Panc1 (cell line): ENCODE results near the gene ADGRV1.

ENCODE experiments used
- CTCF ChIP-seq: fragments of 450-650 bp; IDR thresholded peaks from 2 replicates; pipeline ENCODE4 v1.5.1; 2017; ENCODE audit warnings: mild to moderate bottlenecking
- POLR2AphosphoS5 ChIP-seq: IDR thresholded peaks from 2 replicates; pipeline ENCODE4 v1.6.1; 2012; ENCODE audit warnings: mild to moderate bottlenecking, low read depth, low read length, moderate library complexity
- TCF7L2 ChIP-seq: IDR thresholded peaks from 2 replicates; pipeline ENCODE4 v1.6.1; 2011; ENCODE audit warnings: mild to moderate bottlenecking, low read depth, low read length, inconsistent platforms

- TF ChIP-seq CTCF: no peak
- TF ChIP-seq POLR2AphosphoS5: no peak
- no peak for TF ChIP-seq TCF7L2
Observed at GRCh38 chr5:91069364-91069763, 510.8 kb downstream of the ADGRV1 start.
